K562 (cell line): ENCODE measurements around the gene ST7.
"Not testable (repeated sequence)": the region's sequence is repeated elsewhere in the genome, so short reads cannot be mapped to it uniquely, and the experiment has no call there.

ENCODE experiments used
- CTCF ChIP-seq, 3 experiments: IDR thresholded peaks in 2 of 3; conservative IDR thresholded peaks in 1 of 3; 2 replicates each; pipeline ENCODE4 v1.5.1; 2011 to 2012; ENCODE audit warnings: low read length in 3 of 3, mild to moderate bottlenecking in 3 of 3, control low read depth in 2 of 3, improper control_type of control experiment in 1 of 3, inconsistent platforms in 1 of 3, low read depth in 1 of 3, mixed read lengths in 1 of 3, moderate library complexity in 1 of 3; ENCODE audit not compliant: insufficient read depth in 2 of 3
- ELF4 ChIP-seq: fragments of 450-650 bp; formaldehyde crosslinking; IDR thresholded peaks from 2 replicates; pipeline ENCODE4 v1.4.0; 2022; ENCODE audit warnings: missing genetic modification characterization
- ETV5 ChIP-seq: sonication (generic); formaldehyde crosslinking; IDR thresholded peaks from 2 replicates; pipeline ENCODE4 v1.4.0; 2020; ENCODE audit warnings: low read depth, mild to moderate bottlenecking, missing genetic modification reagents
- FOXJ3 ChIP-seq: sonication (generic); formaldehyde crosslinking; IDR thresholded peaks from 2 replicates; pipeline ENCODE4 v1.4.0; 2020; ENCODE audit warnings: mild to moderate bottlenecking, missing genetic modification reagents
- MYC ChIP-seq, 2 experiments: fragments of 250-450 bp in 1 of 2; sonication (Bioruptor Pico) in 1 of 2; IDR thresholded peaks; 2 replicates each; pipeline versions ENCODE4 v1.5.1 to v1.6.1; 2012 to 2021; ENCODE audit warnings: low read depth in 2 of 2, borderline replicate concordance in 1 of 2, improper control_type of control experiment in 1 of 2, low read length in 1 of 2, mild to moderate bottlenecking in 1 of 2, moderate library complexity in 1 of 2
- NBN ChIP-seq: fragments of 450-650 bp; IDR thresholded peaks from 2 replicates; pipeline ENCODE4 v1.6.1; 2016; ENCODE audit warnings: low read depth, mild to moderate bottlenecking
- NR2F6 ChIP-seq: fragments of 450-650 bp; formaldehyde crosslinking; IDR thresholded peaks from 2 replicates; pipeline ENCODE4 v1.4.0; 2020; ENCODE audit warnings: mild to moderate bottlenecking
- RAD21 ChIP-seq, 2 experiments: fragments of 250-450 bp in 1 of 2; fragments of 450-650 bp in 1 of 2; sonication (Bioruptor Pico) in 1 of 2; formaldehyde crosslinking in 1 of 2; IDR thresholded peaks in 1 of 2; conservative IDR thresholded peaks in 1 of 2; 2 replicates each; pipeline versions ENCODE4 v1.4.0 to v1.8.0; 2020 to 2022; ENCODE audit warnings: mild to moderate bottlenecking in 2 of 2, moderate library complexity in 1 of 2
- SREBF2 ChIP-seq: sonication (generic); formaldehyde crosslinking; IDR thresholded peaks from 2 replicates; pipeline ENCODE4 v1.4.0; 2020; ENCODE audit warnings: mild to moderate bottlenecking, missing genetic modification reagents
- TCF7 ChIP-seq: sonication (generic); IDR thresholded peaks from 2 replicates; pipeline ENCODE4 v1.6.1; 2016; ENCODE audit warnings: antibody characterized with exemption, borderline replicate concordance
- THAP7 ChIP-seq: fragments of 250-450 bp; sonication (Bioruptor Pico); IDR thresholded peaks from 2 replicates; pipeline ENCODE4 v1.5.0; 2021
- TRIM25 ChIP-seq: fragments of 450-650 bp; IDR thresholded peaks from 2 replicates; pipeline ENCODE4 v1.7.0; 2016; ENCODE audit warnings: borderline replicate concordance
- ZC3H11A ChIP-seq: IDR thresholded peaks from 2 replicates; pipeline ENCODE4 v1.6.1; 2012; ENCODE audit warnings: low read depth, low read length, improper control_type of control experiment
- ZNF23 ChIP-seq: fragments of 250-450 bp; sonication (Bioruptor Pico); IDR thresholded peaks from 2 replicates; pipeline ENCODE4 v1.4.0; 2020; ENCODE audit warnings: mild to moderate bottlenecking

GRCh38 chr7:117120321-117120720 lies 167.0 kb downstream of the ST7 start:
- not testable (repeated sequence) for TF ChIP-seq CTCF (IDR thresholded peaks at IDR 0.05 in 2 of 3, conservative IDR thresholded peaks at IDR 0.05 in 1 of 3; ENCODE audit: insufficient read depth in 2 of 3, low read depth in 1 of 3, low read length in 3 of 3); NBN; RAD21 (CRISPR knock-in tag; conservative IDR thresholded peaks at IDR 0.05 in 1 of 2, IDR thresholded peaks at IDR 0.05 in 1 of 2); MYC (IDR thresholded peaks at IDR 0.05; ENCODE audit: low read depth, low read length); MYC (CRISPR knock-in tag; IDR thresholded peaks at IDR 0.05; ENCODE audit: borderline replicate concordance, low read depth); SREBF2 (CRISPR knock-in tag); TRIM25; ZC3H11A; THAP7; FOXJ3 (CRISPR knock-in tag); ETV5 (CRISPR knock-in tag); NR2F6; TCF7; ELF4 (CRISPR knock-in tag); ZNF23 (CRISPR knock-in tag)
